Panc1 (cell line): ENCODE data around the gene PPP1R14C.

Experiments used
- CTCF ChIP-seq: fragments of 450-650 bp; IDR thresholded peaks from 2 replicates; pipeline ENCODE4 v1.5.1; 2017; ENCODE audit warnings: mild to moderate bottlenecking
- POLR2AphosphoS5 ChIP-seq: IDR thresholded peaks from 2 replicates; pipeline ENCODE4 v1.6.1; 2012; ENCODE audit warnings: mild to moderate bottlenecking, low read depth, low read length, moderate library complexity
- TCF7L2 ChIP-seq: IDR thresholded peaks from 2 replicates; pipeline ENCODE4 v1.6.1; 2011; ENCODE audit warnings: mild to moderate bottlenecking, low read depth, low read length, inconsistent platforms

GRCh38 chr6:150201772-150202329 is 59.0 kb downstream of the PPP1R14C start:
- no peak for TF ChIP-seq CTCF
- no peak for TF ChIP-seq TCF7L2
- TF ChIP-seq POLR2AphosphoS5, result no peak
